OCI-LY3 (cell line): ENCODE results near the gene SNX2.

Source experiments
- CTCF ChIP-seq: fragments of 200-600, 300-600 bp; sonication (generic); IDR thresholded peaks from 2 replicates; pipeline ENCODE4 v1.5.1; 2014; ENCODE audit warnings: antibody characterized with exemption, low read length, low read depth
- EZH2phosphoT487 ChIP-seq: fragments of 200-600 bp; shearing (Covaris generic); IDR thresholded peaks from 2 replicates; pipeline ENCODE4 v1.6.1; 2018; ENCODE audit warnings: antibody characterized with exemption, mixed run types, low read depth

- TF ChIP-seq CTCF = no peak
- no peak for TF ChIP-seq EZH2phosphoT487
Observed at GRCh38 chr5:122815218-122815767, 40.4 kb downstream of the SNX2 start.
